ENCODE data around the gene SARS1. TPM values are rescaled to one million over a fixed set of nuclear protein-coding genes. Genes with fewer than 3 reads are reported as not detected.

SARS1 gene
- total RNA-seq, 1 donor from 2014 or later: 153 TPM

- DNase-seq (ENCODE audit: extremely low read depth, low read depth, low spot score): no peak
These were observed 35.3 kb downstream of the SARS1 start, which contains the start of gene CELSR2 for GRCh38 chr1:109248797-109249629. CELSR2 (plus strand) TSS chr1:109249539; CDS start chr1:109250080, 541 bp downstream.

- no peak for DNase-seq (ENCODE audit: extremely low read depth, low read depth, low spot score)
These were observed 36.1 kb downstream of the SARS1 start for GRCh38 chr1:109249654-109250401.

DNA sequence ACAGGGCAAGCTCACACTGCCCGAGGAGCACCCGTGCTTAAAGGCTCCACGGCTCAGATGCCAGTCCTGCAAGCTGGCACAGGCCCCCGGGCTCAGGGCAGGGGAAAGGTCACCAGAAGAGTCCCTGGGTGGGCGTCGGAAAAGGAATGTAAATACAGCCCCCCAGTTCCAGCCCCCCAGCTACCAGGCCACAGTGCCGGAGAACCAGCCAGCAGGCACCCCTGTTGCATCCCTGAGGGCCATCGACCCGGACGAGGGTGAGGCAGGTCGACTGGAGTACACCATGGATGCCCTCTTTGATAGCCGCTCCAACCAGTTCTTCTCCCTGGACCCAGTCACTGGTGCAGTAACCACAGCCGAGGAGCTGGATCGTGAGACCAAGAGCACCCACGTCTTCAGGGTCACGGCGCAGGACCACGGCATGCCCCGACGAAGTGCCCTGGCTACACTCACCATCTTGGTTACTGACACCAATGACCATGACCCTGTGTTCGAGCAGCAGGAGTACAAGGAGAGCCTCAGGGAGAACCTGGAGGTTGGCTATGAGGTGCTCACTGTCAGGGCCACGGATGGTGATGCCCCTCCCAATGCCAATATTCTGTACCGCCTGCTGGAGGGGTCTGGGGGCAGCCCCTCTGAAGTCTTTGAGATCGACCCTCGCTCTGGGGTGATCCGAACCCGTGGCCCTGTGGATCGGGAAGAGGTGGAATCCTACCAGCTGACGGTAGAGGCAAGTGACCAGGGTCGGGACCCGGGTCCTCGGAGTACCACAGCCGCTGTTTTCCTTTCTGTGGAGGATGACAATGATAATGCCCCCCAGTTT, 36.9 kb downstream of the SARS1 start:
- DNase-seq (ENCODE audit: extremely low read depth, low read depth, low spot score): no peak

- no peak for DNase-seq (ENCODE audit: extremely low read depth, low read depth, low spot score)
These were observed 37.8 kb downstream of the SARS1 start for GRCh38 chr1:109251277-109252166.

DNA sequence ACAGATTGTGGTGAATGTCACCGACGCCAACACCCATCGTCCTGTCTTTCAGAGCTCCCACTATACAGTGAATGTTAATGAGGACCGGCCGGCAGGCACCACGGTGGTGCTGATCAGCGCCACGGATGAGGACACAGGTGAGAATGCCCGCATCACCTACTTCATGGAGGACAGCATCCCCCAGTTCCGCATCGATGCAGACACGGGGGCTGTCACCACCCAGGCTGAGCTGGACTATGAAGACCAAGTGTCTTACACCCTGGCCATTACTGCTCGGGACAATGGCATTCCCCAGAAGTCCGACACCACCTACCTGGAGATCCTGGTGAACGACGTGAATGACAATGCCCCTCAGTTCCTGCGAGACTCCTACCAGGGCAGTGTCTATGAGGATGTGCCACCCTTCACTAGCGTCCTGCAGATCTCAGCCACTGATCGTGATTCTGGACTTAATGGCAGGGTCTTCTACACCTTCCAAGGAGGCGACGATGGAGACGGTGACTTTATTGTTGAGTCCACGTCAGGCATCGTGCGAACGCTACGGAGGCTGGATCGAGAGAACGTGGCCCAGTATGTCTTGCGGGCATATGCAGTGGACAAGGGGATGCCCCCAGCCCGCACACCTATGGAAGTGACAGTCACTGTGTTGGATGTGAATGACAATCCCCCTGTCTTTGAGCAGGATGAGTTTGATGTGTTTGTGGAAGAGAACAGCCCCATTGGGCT, 38.6 kb downstream of the SARS1 start:
- no peak for DNase-seq (ENCODE audit: extremely low read depth, low read depth, low spot score)

GRCh38 chr1:109252893-109253802, 39.4 kb downstream of the SARS1 start:
- DNase-seq (ENCODE audit: extremely low read depth, low read depth, low spot score): no peak

DNA sequence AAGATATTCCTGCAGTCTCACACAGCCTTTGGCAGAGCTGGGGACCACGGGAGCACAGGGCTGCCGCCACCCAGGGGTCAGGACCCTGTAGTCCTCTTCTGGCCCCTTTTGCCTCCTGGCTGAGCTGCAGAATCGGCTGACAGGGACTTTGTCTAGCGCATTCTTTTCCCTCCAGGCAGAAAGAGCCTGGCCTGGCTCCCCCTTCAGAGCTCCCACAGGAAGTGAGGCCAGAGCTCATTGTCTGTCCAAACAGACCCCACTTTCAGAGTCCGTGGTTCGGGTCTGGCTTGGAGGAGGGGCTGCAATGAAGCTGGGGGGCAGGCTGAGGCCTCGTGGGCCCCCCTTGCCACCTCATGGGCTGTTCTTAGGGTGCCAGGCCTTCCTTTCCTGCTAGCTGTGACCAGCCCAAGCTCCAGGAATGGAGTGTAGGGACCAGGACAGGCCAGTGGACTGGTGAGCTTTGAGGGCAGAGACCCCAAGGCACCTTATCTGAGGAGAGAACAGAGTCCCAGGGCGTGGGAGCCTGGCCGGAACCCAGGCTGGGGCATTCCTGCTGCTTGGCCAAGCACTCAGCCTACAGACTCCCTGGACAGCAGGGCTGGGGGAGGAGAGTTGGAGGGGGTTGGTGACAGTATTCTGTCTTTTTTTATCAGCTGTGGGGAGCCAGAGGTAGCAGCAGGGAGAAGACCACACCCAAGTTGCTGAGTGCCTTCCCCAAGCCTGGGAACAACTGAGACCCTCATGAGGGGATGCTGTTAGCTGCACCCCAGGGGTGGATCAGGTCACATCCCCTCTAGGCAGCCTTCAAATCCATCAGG, 40.3 kb downstream of the SARS1 start:
- no peak for DNase-seq (ENCODE audit: extremely low read depth, low read depth, low spot score)

- no peak for DNase-seq (ENCODE audit: extremely low read depth, low read depth, low spot score)
These were observed 40.9 kb downstream of the SARS1 start for GRCh38 chr1:109254621-109255096.

GRCh38 chr1:109255097-109255651, 41.5 kb downstream of the SARS1 start:
- DNase-seq (ENCODE audit: extremely low read depth, low read depth, low spot score): no peak

- no peak for DNase-seq (ENCODE audit: extremely low read depth, low read depth, low spot score)
These were observed 42.0 kb downstream of the SARS1 start for GRCh38 chr1:109255678-109256077.

DNA sequence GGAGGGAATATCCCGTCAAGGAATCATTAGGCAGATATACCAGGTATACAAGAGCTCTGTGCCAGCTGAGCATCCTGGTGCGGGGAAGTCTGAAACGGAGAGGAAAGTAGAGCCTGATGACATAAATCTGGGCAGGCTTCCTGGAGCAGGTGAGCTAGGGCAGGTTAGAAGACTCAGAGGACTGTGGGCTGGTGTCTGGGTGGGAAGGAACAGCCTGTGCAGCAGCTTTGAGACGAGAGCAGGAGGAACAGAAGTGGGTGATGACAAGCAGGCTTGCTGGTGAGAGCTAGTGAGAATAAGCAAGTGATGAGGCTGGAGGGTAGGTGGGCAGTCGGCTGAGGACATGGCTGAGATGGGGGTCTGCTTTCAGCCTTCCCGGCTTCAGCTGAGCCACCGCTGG, 42.4 kb downstream of the SARS1 start:
- DNase-seq (ENCODE audit: extremely low read depth, low read depth, low spot score): no peak

DNA sequence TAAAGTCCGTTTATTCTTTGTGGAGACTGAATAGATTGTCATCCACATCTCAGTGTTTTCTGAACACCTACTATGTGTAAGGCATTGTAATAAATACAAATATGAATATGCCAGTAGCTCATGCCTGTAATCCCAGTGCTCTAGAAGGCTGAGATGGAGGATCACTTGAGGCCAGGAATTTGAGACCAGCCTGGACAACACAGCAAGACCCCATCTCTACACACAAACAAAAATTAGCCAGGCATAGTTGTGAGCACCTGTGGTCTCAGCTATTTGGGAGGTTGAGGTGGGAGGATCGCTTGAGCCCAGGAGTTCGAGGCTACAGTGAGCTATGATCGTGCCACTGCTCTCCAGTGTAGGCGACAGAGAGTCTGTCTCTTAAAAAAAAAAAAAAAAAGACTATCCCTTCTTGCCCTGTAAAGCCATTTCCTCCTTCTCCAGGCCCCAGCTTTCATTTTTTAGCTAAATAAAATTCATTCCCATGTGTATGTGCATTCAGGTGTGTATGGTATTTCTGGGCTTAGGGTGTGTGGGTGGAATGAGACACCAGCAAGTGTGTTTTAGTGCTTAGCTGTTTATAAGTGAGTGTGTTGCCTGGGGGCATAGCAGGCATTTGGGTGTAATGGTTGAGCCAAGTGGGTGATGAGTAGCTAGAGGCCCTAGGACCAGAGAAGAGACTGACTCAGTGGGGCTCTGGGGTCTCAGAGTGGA, 43.4 kb downstream of the SARS1 start:
- DNase-seq (ENCODE audit: extremely low read depth, low read depth, low spot score): no peak

DNA sequence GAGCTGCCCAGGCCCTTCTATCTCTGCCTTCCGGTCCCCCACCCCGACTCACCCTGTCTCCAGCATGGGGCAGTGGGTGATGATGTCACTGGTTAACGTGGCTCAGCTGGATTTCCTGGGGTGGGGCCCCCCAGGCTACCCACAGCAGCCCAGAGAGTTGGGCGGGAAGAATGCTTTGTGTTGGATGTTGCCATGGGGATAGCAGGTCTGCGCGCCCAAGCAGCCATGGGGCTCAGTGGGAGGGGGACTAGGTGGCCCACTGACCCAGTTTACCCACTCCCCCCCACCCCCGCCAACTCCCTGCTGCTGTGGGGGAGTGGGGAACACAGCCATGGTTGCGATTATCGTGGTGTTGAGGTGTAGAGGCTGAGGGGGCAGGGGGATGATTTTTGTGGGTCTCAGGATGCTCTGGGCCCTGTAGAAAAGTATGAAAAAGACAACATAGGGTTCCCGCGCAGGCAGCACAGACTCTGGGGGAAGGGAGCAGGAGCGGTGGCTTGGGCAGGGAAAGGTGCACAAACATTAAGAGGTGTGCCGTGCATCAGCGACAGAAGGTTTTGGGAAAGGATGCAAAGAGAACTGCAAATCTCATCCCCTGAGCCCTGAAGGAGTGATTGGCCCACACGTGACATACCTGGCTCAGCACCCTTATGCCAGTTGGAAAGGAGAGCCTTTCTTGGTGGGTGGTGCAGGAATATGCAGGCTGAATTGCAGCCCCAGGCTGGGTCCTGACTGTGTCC, 44.1 kb downstream of the SARS1 start:
- no peak for DNase-seq (ENCODE audit: extremely low read depth, low read depth, low spot score)

DNA sequence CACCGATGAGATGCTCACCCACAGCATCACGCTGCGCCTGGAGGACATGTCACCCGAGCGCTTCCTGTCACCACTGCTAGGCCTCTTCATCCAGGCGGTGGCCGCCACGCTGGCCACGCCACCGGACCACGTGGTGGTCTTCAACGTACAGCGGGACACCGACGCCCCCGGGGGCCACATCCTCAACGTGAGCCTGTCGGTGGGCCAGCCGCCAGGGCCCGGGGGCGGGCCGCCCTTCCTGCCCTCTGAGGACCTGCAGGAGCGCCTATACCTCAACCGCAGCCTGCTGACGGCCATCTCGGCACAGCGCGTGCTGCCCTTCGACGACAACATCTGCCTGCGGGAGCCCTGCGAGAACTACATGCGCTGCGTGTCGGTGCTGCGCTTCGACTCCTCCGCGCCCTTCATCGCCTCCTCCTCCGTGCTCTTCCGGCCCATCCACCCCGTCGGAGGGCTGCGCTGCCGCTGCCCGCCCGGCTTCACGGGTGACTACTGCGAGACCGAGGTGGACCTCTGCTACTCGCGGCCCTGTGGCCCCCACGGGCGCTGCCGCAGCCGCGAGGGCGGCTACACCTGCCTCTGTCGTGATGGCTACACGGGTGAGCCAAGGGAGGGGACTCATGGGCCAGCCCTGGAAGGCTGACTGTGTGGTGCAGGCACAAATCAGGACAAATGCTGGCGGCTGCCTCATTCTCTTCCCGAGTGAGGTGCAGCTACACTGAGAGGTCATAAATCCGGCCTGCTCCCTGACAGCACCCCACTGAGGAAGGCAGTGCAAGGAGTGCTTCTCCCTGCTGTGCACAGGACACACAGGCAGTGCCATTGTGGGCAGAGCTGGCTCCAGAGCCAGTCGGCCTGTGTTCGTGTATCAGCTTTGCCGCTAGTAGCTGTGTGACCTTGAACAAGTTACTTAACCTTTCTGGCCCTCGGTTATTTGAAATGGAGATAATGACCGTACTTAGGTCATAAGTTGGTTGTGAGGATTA, 45.1 kb downstream of the SARS1 start:
- no peak for DNase-seq (ENCODE audit: extremely low read depth, low read depth, low spot score)
